Measurements from ENCODE around the gene PLSCR3.

Gene PLSCR3

GRCh38 chr17:7426203-7426863, 32.0 kb upstream of the PLSCR3 start:
- no peak for DNase-seq

GRCh38 chr17:7425756-7426155, 31.4 kb upstream of the PLSCR3 start:
- DNase-seq, result no peak

GRCh38 chr17:7425316-7425715, 31.0 kb upstream of the PLSCR3 start, which contains the start of gene SPEM2:
SPEM2 (plus strand) TSS chr17:7425616; CDS start chr17:7425689, 73 bp downstream.
- no peak for DNase-seq

GRCh38 chr17:7423679-7424078, 29.4 kb upstream of the PLSCR3 start:
- DNase-seq, result no peak

GRCh38 chr17:7421186-7421585, 26.9 kb upstream of the PLSCR3 start:
- DNase-seq, result no peak

GRCh38 chr17:7419819-7420610, 25.7 kb upstream of the PLSCR3 start, which contains the start of gene SPEM1:
SPEM1 (plus strand) TSS chr17:7420324; CDS start chr17:7420385, 61 bp downstream.
- DNase-seq, result no peak

- DNase-seq, result no peak
Measured at GRCh38 chr17:7418472-7419152, 24.3 kb upstream of the PLSCR3 start.

GRCh38 chr17:7417056-7417655, 22.8 kb upstream of the PLSCR3 start:
- no peak for DNase-seq

GRCh38 chr17:7416323-7416722, 22.0 kb upstream of the PLSCR3 start:
- DNase-seq, result no peak

GRCh38 chr17:7415784-7416183, 21.5 kb upstream of the PLSCR3 start:
- no peak for DNase-seq

GRCh38 chr17:7414837-7415236, 20.5 kb upstream of the PLSCR3 start:
- DNase-seq, result no peak

GRCh38 chr17:7413346-7413985, 19.1 kb upstream of the PLSCR3 start:
- no peak for DNase-seq

GRCh38 chr17:7411427-7411750, 17.1 kb upstream of the PLSCR3 start:
- no peak for DNase-seq

- no peak for DNase-seq
Measured at GRCh38 chr17:7410634-7411426, 16.5 kb upstream of the PLSCR3 start.

- DNase-seq, result no peak
Measured at GRCh38 chr17:7409716-7410115, 15.4 kb upstream of the PLSCR3 start.

- no peak for DNase-seq
Measured at GRCh38 chr17:7408863-7409262, 14.5 kb upstream of the PLSCR3 start.

GRCh38 chr17:7408252-7408727, 14.0 kb upstream of the PLSCR3 start:
- DNase-seq, result no peak

- no peak for DNase-seq
Measured at GRCh38 chr17:7407485-7408251, 13.3 kb upstream of the PLSCR3 start, which contains the start of gene NLGN2. NLGN2 (plus strand) TSS chr17:7407845; CDS start chr17:7408256, 411 bp downstream.

GRCh38 chr17:7407082-7407481, 12.8 kb upstream of the PLSCR3 start:
- no peak for DNase-seq

- no peak for DNase-seq
Measured at GRCh38 chr17:7406235-7406825, 12.0 kb upstream of the PLSCR3 start.
